Stomach (tissue), 9 donors: ENCODE data around the gene INAFM2. TPM values are rescaled to one million over a fixed set of nuclear protein-coding genes. Genes with fewer than 3 reads are reported as not detected.

Source experiments
- DNase-seq, 2 donors: peaks; one replicate each; pipeline versions ENCODE4 v3.0.0 to v3.0.0-alpha.2; 2013 to 2019
- H3K27ac ChIP-seq, 5 donors: fragments of 200-600 bp in 4 of 5; sonication (generic) in 4 of 5; one replicate each; pipeline ENCODE4 v1.5.1; 2013 to 2019; ENCODE audit warnings: mild to moderate bottlenecking in 1 of 5, moderate library complexity in 1 of 5
- H3K27me3 ChIP-seq, 3 donors: fragments of 200-600 bp; sonication (generic); one replicate each; pipeline ENCODE4 v1.5.1; 2017 to 2019; ENCODE audit warnings: mixed run types in 1 of 3
- H3K36me3 ChIP-seq, 4 donors: fragments of 200-600 bp; sonication (generic); 1 replicate in 3 of 4; 2 replicates in 1 of 4; pipeline ENCODE4 v1.5.1; 2016 to 2019
- H3K4me1 ChIP-seq, 4 donors: fragments of 200-600 bp; sonication (generic); one replicate each; pipeline ENCODE4 v1.5.1; 2016 to 2019
- H3K4me3 ChIP-seq, 4 donors: fragments of 200-600 bp; sonication (generic) in 3 of 4; one replicate each; pipeline ENCODE4 v1.5.1; 2016 to 2019; ENCODE audit warnings: mild to moderate bottlenecking in 1 of 4
- H3K9me3 ChIP-seq, 4 donors: fragments of 200-600 bp; sonication (generic); one replicate each; pipeline ENCODE4 v1.5.1; 2016 to 2019
- CTCF ChIP-seq, 7 experiments: fragments of 450-650 bp in 4 of 7; fragments of 200-600 bp in 3 of 7; sonication (generic) in 3 of 7; IDR thresholded peaks; one replicate each; pipeline ENCODE4 v1.5.1; 2016 to 2019; ENCODE audit warnings: antibody characterized with exemption in 7 of 7, control low read depth in 2 of 7, mild to moderate bottlenecking in 1 of 7
- EP300 ChIP-seq: sonication (generic); formaldehyde crosslinking; IDR thresholded peaks from one replicate; pipeline ENCODE4 v1.6.1; 2017; ENCODE audit warnings: antibody characterized with exemption
- POLR2A ChIP-seq, 4 donors: fragments of 450-650 bp; IDR thresholded peaks; one replicate each; pipeline ENCODE4 v1.6.1; 2016; ENCODE audit warnings: antibody characterized with exemption in 4 of 4, control low read depth in 2 of 4, mild to moderate bottlenecking in 1 of 4, moderate library complexity in 1 of 4
- POLR2AphosphoS5 ChIP-seq, 3 donors: sonication (generic); formaldehyde crosslinking; IDR thresholded peaks; one replicate each; pipeline ENCODE4 v1.6.1; 2016; ENCODE audit warnings: antibody characterized with exemption in 3 of 3
- WGBS, 5 donors: extraction: QIAGEN DNeasy Blood & Tissue Kit in 3 of 5; methylation state at CpG; one replicate each; pipeline versions ENCODE4 v1.1.5 to v1.1.7; 2013 to 2018; 5-methylcytosine and 5-hydroxymethylcytosine counted together
- intact Hi-C: fragments of 100-400 bp; cut with DNase I; formaldehyde crosslinking; loops from one replicate; pipeline ENCODE4 v1.15.1; 2023; ENCODE audit warnings: low total_unique reads
- polyA plus RNA-seq, 3 donors: library from polyadenylated mRNA; stranded (reverse); fragments of 200-250 nt; gene quantifications; one replicate each; pipeline ENCODE4 v1.2.3, GENCODE V29; 2013
- total RNA-seq, 5 donors: library from RNA; depleted of rRNA; stranded (reverse); fragments of >200 nt; gene quantifications; one replicate each; pipeline versions ENCODE4 v1.1.0 to v1.2.3, GENCODE V29; 2014 to 2016
- donor health status: healthy with polysubstance abuse.
- donor health status: Bipolar disorder and iron deficiency.
- donor health status: healthy.

INAFM2 gene
- total and polyA plus RNA-seq, 8 donors = 3.4 to 65.2 (median 20.4) TPM

GRCh38 chr15:40275954-40276353 is 47.5 kb upstream of the INAFM2 start:
- no peak for DNase-seq
- WGBS, 5 donors = 89 to 93% (median 92%) methylated on average over 7 of the region's 7 CpGs
- H3K27ac ChIP-seq = no peak overlapping the region
- TF ChIP-seq EP300 (no peak), POLR2AphosphoS5 (IDR thresholded peaks at IDR 0.05) (no peak), POLR2A (IDR thresholded peaks at IDR 0.05) (no peak), CTCF (IDR thresholded peaks at IDR 0.05) (no peak)
- H3K4me3 ChIP-seq = no peak overlapping the region
- peaks cover 8 to 18% (median 10%) of the 10 kb centered on the region in 4 donors for H3K4me1 ChIP-seq
- H3K27me3 ChIP-seq = peaks cover 8 to 37% (median 21%) of the 10 kb centered on the region in 3 donors
- no peaks in the 10 kb centered on the region for H3K9me3 ChIP-seq
- intact Hi-C loops = no loop called here
- peaks cover 0 to 5% (median 0%) of the 10 kb centered on the region in 4 donors for H3K36me3 ChIP-seq

GRCh38 chr15:40276927-40277326 is 46.6 kb upstream of the INAFM2 start:
- TF ChIP-seq POLR2AphosphoS5 (IDR thresholded peaks at IDR 0.05) (no peak), POLR2A (IDR thresholded peaks at IDR 0.05) (no peak), CTCF (IDR thresholded peaks at IDR 0.05) (no peak), EP300 (no peak)
- Histone ChIP-seq H3K27me3 (peaks cover 15 to 47% (median 31%) of the 10 kb centered on the region in 3 donors), H3K4me1 (peaks cover 15 to 28% (median 19%) of the 10 kb centered on the region in 4 donors), H3K9me3 (no peaks in the 10 kb centered on the region), H3K4me3 (no peak overlapping the region), H3K36me3 (peaks cover 0 to 5% (median 0%) of the 10 kb centered on the region in 4 donors), H3K27ac (no peak overlapping the region)
- DNase-seq = no peak
- 47 to 64% (median 60%) methylated on average over 4 of the region's 4 CpGs for WGBS, 5 donors
- intact Hi-C loops = no loop called here

- no peak overlapping the region for H3K4me3 ChIP-seq
- no peaks in the 10 kb centered on the region for H3K9me3 ChIP-seq
- WGBS, 5 donors = 53 to 77% (median 65%) methylated on average over 16 of the region's 16 CpGs
- intact Hi-C loops = no loop called here
- no peak for DNase-seq
- peaks cover 18 to 52% (median 36%) of the 10 kb centered on the region in 3 donors for H3K27me3 ChIP-seq
- H3K4me1 ChIP-seq = peaks cover 20 to 33% (median 25%) of the 10 kb centered on the region in 4 donors
- peaks cover 0 to under 1% (median 0%) of the 10 kb centered on the region in 4 donors for H3K36me3 ChIP-seq
- no peak overlapping the region for H3K27ac ChIP-seq
- TF ChIP-seq POLR2A (IDR thresholded peaks at IDR 0.05) (no peak), POLR2AphosphoS5 (IDR thresholded peaks at IDR 0.05) (no peak), EP300 (no peak), CTCF (IDR thresholded peaks at IDR 0.05) (no peak)
Measured at GRCh38 chr15:40277471-40277870, 46.0 kb upstream of the INAFM2 start.

GRCh38 chr15:40278026-40278425 is 45.5 kb upstream of the INAFM2 start:
- Histone ChIP-seq H3K27me3 (peaks cover 18 to 58% (median 42%) of the 10 kb centered on the region in 3 donors), H3K27ac (no peak overlapping the region), H3K4me3 (no peak overlapping the region), H3K36me3 (no peaks in the 10 kb centered on the region), H3K4me1 (peaks cover 26 to 39% (median 30%) of the 10 kb centered on the region in 4 donors), H3K9me3 (no peaks in the 10 kb centered on the region)
- intact Hi-C loops = no loop called here
- DNase-seq = no peak
- TF ChIP-seq POLR2AphosphoS5 (IDR thresholded peaks at IDR 0.05) (no peak), EP300 (no peak), CTCF (IDR thresholded peaks at IDR 0.05) (no peak), POLR2A (IDR thresholded peaks at IDR 0.05) (no peak)
- WGBS, 5 donors = 58 to 80% (median 61%) methylated on average over 7 to 10 of the region's 10 CpGs
